Transverse colon (tissue), 4 donors: ENCODE data around the gene OS9. TPM values are rescaled to one million over a fixed set of nuclear protein-coding genes. Genes with fewer than 3 reads are reported as not detected.
A peak's percentile ranks its signal among the peaks of the same experiment; 100 is the strongest.

Experiments used
- DNase-seq: peaks from one replicate; pipeline ENCODE4 v3.0.0-alpha.2; 2019
- H3K27ac ChIP-seq, 4 donors: fragments of 200-600 bp; sonication (generic); 2 replicates each; pipeline ENCODE4 v1.5.1; 2016 to 2018; ENCODE audit warnings: inconsistent platforms in 4 of 4
- H3K27me3 ChIP-seq: fragments of 200-600 bp; sonication (generic); 2 replicates; pipeline ENCODE4 v1.5.1; 2017; ENCODE audit warnings: inconsistent platforms
- H3K36me3 ChIP-seq, 4 donors: fragments of 200-600 bp; sonication (generic); 2 replicates each; pipeline ENCODE4 v1.5.1; 2017 to 2019; ENCODE audit warnings: inconsistent platforms in 4 of 4
- H3K4me1 ChIP-seq, 4 donors: fragments of 200-600 bp; sonication (generic); 2 replicates each; pipeline ENCODE4 v1.5.1; 2017 to 2020; ENCODE audit warnings: inconsistent platforms in 4 of 4
- H3K4me3 ChIP-seq, 4 donors: fragments of 200-600 bp; sonication (generic); 1 replicate in 1 of 4; 2 replicates in 3 of 4; pipeline versions ENCODE4 v1.5.1 to v1.6.1; 2017 to 2019; ENCODE audit warnings: inconsistent platforms in 4 of 4
- H3K9me3 ChIP-seq, 2 donors: fragments of 200-600 bp; sonication (generic); 2 replicates each; pipeline ENCODE4 v1.5.1; 2017 to 2019; ENCODE audit warnings: inconsistent platforms in 2 of 2
- EP300 ChIP-seq: sonication (generic); formaldehyde crosslinking; IDR thresholded peaks from one replicate; pipeline ENCODE4 v1.6.1; 2017; ENCODE audit warnings: antibody characterized with exemption, low read depth
- POLR2A ChIP-seq: fragments of 450-650 bp; IDR thresholded peaks from one replicate; pipeline ENCODE4 v1.6.1; 2016; ENCODE audit warnings: antibody characterized with exemption, mild to moderate bottlenecking, moderate library complexity
- POLR2AphosphoS5 ChIP-seq, 3 donors: sonication (generic); formaldehyde crosslinking; IDR thresholded peaks; one replicate each; pipeline ENCODE4 v1.6.1; 2016; ENCODE audit warnings: antibody characterized with exemption in 3 of 3
- WGBS, 2 donors: methylation state at CpG; one replicate each; pipeline ENCODE4 v1.1.5; 2018; ENCODE audit warnings: low coverage in 1 of 2; 5-methylcytosine and 5-hydroxymethylcytosine counted together
- in situ Hi-C, 4 donors: fragments of 200-750 bp; cut with MboI; loops; one replicate each; pipeline versions ENCODE4 v1.15.0 to v1.15.1; 2017; ENCODE audit warnings: low sequenced_read_pairs in 3 of 4, low pct_ligation_motif_present in 1 of 4, low pct_unique_long_range_greater_than_20kb in 1 of 4
- intact Hi-C: fragments of 100-400 bp; cut with DNase I; formaldehyde crosslinking; loops from one replicate; pipeline ENCODE4 v1.15.1; 2023; ENCODE audit warnings: low total_unique reads
- total RNA-seq, 4 donors: library from RNA; depleted of rRNA; stranded (reverse); fragments of >200 nt; gene quantifications; one replicate each; pipeline ENCODE4 v1.1.0, GENCODE V29; 2016
- TF ChIP-seq, protein P1 (sequence below), 5 experiments: fragments of 200-600 bp in 3 of 5; fragments of 450-650 bp in 2 of 5; sonication (generic) in 3 of 5; IDR thresholded peaks; 1 replicate in 2 of 5; 2 replicates in 3 of 5; pipeline ENCODE4 v1.5.1; 2016 to 2017; ENCODE audit warnings: antibody characterized with exemption in 5 of 5, inconsistent platforms in 3 of 5, mild to moderate bottlenecking in 2 of 5, moderate library complexity in 1 of 5

OS9 gene
- total RNA-seq, 4 donors from 2014 or later, result 187 to 362 (median 249) TPM

DNA sequence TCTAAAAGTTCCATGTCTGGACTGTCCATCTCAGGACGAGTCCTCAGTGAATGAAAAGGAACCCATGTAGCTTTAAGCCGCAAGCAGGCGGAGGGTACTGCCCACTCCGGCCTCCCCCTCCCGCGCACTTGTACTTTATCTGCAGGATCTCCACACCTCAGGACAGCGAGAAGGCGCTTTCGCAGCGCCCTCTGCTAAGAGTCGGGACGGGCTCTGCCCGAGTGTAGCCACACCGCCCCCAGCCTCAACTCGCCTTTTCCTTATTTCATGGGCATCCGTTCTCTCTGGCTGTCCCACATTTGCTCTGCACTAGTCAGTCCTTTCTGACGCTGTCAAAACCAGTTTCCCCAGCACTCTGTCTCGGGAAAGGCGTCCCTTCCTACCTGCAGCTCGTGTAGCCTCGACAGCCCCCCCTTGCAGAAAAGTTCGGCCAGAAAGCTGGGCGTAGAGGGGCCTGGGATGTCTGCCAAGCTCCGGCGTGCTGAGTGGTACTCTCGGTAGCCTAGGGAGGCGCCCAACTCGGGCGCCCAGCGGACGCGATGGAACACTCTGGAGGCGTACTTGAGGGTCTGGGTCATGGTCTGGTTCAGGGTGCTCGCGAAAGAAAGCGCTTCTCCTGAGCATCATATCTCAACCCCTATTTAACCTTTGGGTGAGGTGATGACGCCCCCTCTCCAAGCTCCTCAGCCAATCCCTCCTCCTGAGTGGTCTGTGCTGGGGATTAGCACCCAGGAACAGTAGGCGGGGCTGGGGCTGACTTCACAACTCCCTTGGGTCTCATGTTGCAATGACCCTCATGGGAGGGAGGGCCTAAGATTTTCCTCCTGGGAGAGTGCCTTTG is 72.8 kb downstream of the OS9 start, which contains the start of gene CYP27B1:
CYP27B1 (minus strand) TSS at position 615 of the 841 bp plus-strand sequence; CDS start at position 578, 37 bp downstream.
- in situ Hi-C loops, result no loop called here
- TF ChIP-seq EP300 (no peak), POLR2A (no peak), POLR2AphosphoS5 (IDR thresholded peaks at IDR 0.05) (no peak)
- TF ChIP-seq, protein P1, sequence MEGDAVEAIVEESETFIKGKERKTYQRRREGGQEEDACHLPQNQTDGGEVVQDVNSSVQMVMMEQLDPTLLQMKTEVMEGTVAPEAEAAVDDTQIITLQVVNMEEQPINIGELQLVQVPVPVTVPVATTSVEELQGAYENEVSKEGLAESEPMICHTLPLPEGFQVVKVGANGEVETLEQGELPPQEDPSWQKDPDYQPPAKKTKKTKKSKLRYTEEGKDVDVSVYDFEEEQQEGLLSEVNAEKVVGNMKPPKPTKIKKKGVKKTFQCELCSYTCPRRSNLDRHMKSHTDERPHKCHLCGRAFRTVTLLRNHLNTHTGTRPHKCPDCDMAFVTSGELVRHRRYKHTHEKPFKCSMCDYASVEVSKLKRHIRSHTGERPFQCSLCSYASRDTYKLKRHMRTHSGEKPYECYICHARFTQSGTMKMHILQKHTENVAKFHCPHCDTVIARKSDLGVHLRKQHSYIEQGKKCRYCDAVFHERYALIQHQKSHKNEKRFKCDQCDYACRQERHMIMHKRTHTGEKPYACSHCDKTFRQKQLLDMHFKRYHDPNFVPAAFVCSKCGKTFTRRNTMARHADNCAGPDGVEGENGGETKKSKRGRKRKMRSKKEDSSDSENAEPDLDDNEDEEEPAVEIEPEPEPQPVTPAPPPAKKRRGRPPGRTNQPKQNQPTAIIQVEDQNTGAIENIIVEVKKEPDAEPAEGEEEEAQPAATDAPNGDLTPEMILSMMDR (IDR thresholded peaks at IDR 0.05), result no peak
- peaks cover 43% of the 10 kb centered on the region for H3K27me3 ChIP-seq
- no peak within 1 kb of the TSS for H3K27ac ChIP-seq
- peaks cover 15 to 40% (median 38%) of the 10 kb centered on the region in 4 donors for H3K4me1 ChIP-seq
- H3K36me3 ChIP-seq, result no peaks in the 10 kb centered on the region
- H3K4me3 ChIP-seq, result peak within 1 kb of the TSS in 3 of 4 donors; percentile 26 to 54 (median 41)
- 12% methylated on average over 32 of the region's 38 CpGs; no CpG with 5 or more reads in 1 of the 2 donors for WGBS, 2 donors
- intact Hi-C loops, result no loop called here
- no peaks in the 10 kb centered on the region for H3K9me3 ChIP-seq
- DNase-seq, result no peak

DNA sequence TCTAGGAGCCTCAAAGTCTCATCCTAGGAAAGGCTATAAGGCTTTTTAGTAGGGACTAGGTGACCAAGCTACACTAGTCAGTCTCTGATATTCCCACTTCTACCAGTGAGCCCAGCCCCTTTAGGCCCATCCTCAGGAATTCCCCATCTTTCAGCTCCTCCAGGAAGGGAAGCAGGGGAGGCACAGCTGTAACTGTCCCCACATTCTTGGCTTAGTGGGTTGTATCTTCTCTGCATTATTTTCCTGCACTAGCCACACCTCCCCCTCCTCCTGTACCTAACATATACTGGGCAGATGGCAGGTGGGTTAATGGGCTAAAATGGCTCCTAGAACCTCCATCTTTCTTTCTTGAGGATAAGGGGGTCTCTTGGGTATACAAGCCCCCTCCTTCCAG is 73.4 kb downstream of the OS9 start:
- in situ Hi-C loops, result no loop called here
- Histone ChIP-seq H3K4me3 (no peak overlapping the region), H3K27me3 (peaks cover 43% of the 10 kb centered on the region), H3K36me3 (no peaks in the 10 kb centered on the region), H3K27ac (no peak overlapping the region), H3K4me1 (peaks cover 15 to 40% (median 39%) of the 10 kb centered on the region in 4 donors), H3K9me3 (no peaks in the 10 kb centered on the region)
- TF ChIP-seq POLR2A (no peak), POLR2AphosphoS5 (IDR thresholded peaks at IDR 0.05) (no peak), EP300 (no peak)
- TF ChIP-seq, protein P1 (IDR thresholded peaks at IDR 0.05), result no peak
- intact Hi-C loops, result no loop called here
- no peak for DNase-seq

DNA sequence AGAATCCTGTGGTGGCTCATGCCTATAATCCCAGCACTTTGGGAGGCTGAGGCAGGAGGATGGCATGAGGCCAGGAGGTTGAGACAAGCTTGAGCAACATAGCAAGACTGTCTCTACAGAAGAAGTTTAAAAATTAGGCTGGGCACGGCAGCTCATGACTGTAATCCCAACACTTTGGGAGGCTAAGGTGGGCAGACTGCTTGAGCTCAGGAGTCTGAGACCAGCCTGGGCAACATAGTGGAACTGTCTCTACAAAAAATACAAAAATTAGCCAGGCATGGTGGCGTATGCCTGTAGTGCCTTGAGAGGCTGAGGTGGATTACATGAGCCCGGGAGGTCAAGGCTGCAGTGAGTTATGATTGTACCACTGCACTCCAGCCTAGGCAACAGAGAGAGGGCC is 73.9 kb downstream of the OS9 start:
- H3K27ac ChIP-seq, result no peak overlapping the region
- intact Hi-C loops (no loop called here), in situ Hi-C loops (no loop called here)
- no peak for DNase-seq
- H3K4me3 ChIP-seq, result no peak overlapping the region
- H3K27me3 ChIP-seq, result peaks cover 43% of the 10 kb centered on the region
- H3K36me3 ChIP-seq, result no peaks in the 10 kb centered on the region
- peaks cover 15 to 43% (median 40%) of the 10 kb centered on the region in 4 donors for H3K4me1 ChIP-seq
- no peaks in the 10 kb centered on the region for H3K9me3 ChIP-seq
- TF ChIP-seq POLR2A, result no peak
- TF ChIP-seq, protein P1 (IDR thresholded peaks at IDR 0.05), result no peak
- no peak for TF ChIP-seq EP300
- no peak for TF ChIP-seq POLR2AphosphoS5 (IDR thresholded peaks at IDR 0.05)
- 91% methylated on average over 3 of the region's 3 CpGs; no CpG with 5 or more reads in 1 of the 2 donors for WGBS, 2 donors

DNA sequence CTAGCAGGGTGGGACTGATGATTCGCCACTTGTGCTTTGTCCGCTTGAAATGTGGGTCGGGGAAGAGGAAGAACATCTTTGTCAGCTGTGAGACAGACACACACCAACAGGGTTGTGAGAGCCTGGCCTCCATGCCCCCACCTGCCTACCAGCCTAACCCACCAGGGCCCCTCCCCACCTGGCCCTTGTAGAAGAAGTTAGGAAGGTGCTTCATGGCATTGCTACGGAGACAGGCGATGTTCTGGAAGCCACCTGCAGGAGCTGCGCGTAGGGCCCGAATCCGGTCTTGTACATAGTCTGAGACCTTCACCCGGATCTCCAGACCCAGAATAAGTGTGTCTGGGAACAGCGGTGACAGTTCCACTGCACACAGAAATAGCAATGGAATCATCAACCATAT is 75.7 kb downstream of the OS9 start:
- Histone ChIP-seq H3K36me3 (no peaks in the 10 kb centered on the region), H3K9me3 (no peaks in the 10 kb centered on the region), H3K27ac (no peak overlapping the region), H3K27me3 (peaks cover 30% of the 10 kb centered on the region), H3K4me3 (no peak overlapping the region), H3K4me1 (peaks cover 18 to 49% (median 44%) of the 10 kb centered on the region in 4 donors)
- 96% methylated on average over 11 of the region's 11 CpGs; no CpG with 5 or more reads in 1 of the 2 donors for WGBS, 2 donors
- in situ Hi-C loops, result no loop called here
- intact Hi-C loops, result no loop called here
- DNase-seq, result no peak
- TF ChIP-seq EP300, result no peak
- TF ChIP-seq, protein P1 (IDR thresholded peaks at IDR 0.05), result no peak
- no peak for TF ChIP-seq POLR2A
- TF ChIP-seq POLR2AphosphoS5 (IDR thresholded peaks at IDR 0.05), result no peak
